Measurements from ENCODE around the gene EPB42. TPM values are rescaled to one million over a fixed set of nuclear protein-coding genes. Genes with fewer than 3 reads are reported as not detected.
A peak's percentile ranks its signal among the peaks of the same experiment; 100 is the strongest.

EPB42 gene
- total and polyA plus RNA-seq, 9 donors, result 0.43 to 2.5 (median 0.66) TPM; not detected in 6

GRCh38 chr15:43187544-43188155 lies 33.2 kb downstream of the EPB42 start:
- Histone ChIP-seq H3K4me1 (ENCODE audit: insufficient read depth) (no peaks in the 10 kb centered on the region), H3K36me3 (no peaks in the 10 kb centered on the region), H3K27me3 (no peaks in the 10 kb centered on the region), H3K27ac (no peak overlapping the region), H3K9me3 (no peaks in the 10 kb centered on the region), H3K4me3 (no peak overlapping the region)
- no peak for DNase-seq
- 66 to 70% (median 68%) methylated on average over 2 of the region's 2 CpGs for WGBS, 3 donors
- TF ChIP-seq CTCF (IDR thresholded peaks at IDR 0.05), result no peak
- no peak for TF ChIP-seq EP300 (IDR thresholded peaks at IDR 0.05)
- TF ChIP-seq POLR2A (IDR thresholded peaks at IDR 0.05), result no peak
- intact Hi-C loops (cut with DNase I), result no loop called here

DNA sequence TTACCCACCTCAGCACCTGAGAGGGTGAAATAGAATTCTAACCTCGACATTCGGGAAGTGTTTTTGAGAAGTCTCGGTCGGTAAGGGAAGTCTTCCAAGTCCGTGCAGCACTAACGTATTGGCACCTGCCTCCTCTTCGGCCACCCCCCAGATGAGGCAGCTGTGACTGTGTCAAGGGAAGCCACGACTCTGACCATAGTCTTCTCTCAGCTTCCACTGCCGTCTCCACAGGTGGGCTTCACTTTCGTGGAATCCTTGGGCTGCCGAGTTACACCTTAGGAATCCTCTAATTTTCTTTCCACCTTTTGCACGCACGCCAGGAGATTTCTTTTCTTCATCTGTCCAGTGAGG lies 34.8 kb downstream of the EPB42 start:
- Histone ChIP-seq H3K27ac (peak overlapping the region in 1 of 2 donors; percentile 69), H3K9me3 (no peaks in the 10 kb centered on the region), H3K4me3 (peak overlapping the region; percentile 91), H3K27me3 (no peaks in the 10 kb centered on the region), H3K36me3 (no peaks in the 10 kb centered on the region), H3K4me1 (ENCODE audit: insufficient read depth) (no peaks in the 10 kb centered on the region)
- 3 to 5% (median 3%) methylated on average over 13 of the region's 13 CpGs for WGBS, 3 donors
- intact Hi-C loops (cut with DNase I), result no loop called here
- TF ChIP-seq POLR2A (IDR thresholded peaks at IDR 0.05) (no peak), CTCF (IDR thresholded peaks at IDR 0.05) (no peak), EP300 (IDR thresholded peaks at IDR 0.05) (no peak)
- DNase-seq, result no peak

GRCh38 chr15:43185157-43186002 lies 35.4 kb downstream of the EPB42 start, which contains the start of gene CCNDBP1:
Gene CCNDBP1 (plus strand): TSS chr15:43185403. CDS start chr15:43185499, 96 bp downstream.
- Histone ChIP-seq H3K4me3 (peak within 1 kb of the TSS; percentile 91), H3K9me3 (no peaks in the 10 kb centered on the region), H3K27ac (peak within 1 kb of the TSS; percentile 58 to 69), H3K36me3 (no peaks in the 10 kb centered on the region), H3K4me1 (ENCODE audit: insufficient read depth) (no peaks in the 10 kb centered on the region), H3K27me3 (no peaks in the 10 kb centered on the region)
- peak; percentile 79 to 89 (median 84) for DNase-seq
- 2 to 3% (median 2%) methylated on average over 48 to 69 of the region's 69 CpGs for WGBS, 3 donors
- intact Hi-C loops (cut with DNase I), result no loop called here
- peak; percentile 22 for TF ChIP-seq POLR2A (IDR thresholded peaks at IDR 0.05)
- TF ChIP-seq EP300 (IDR thresholded peaks at IDR 0.05), result no peak

DNA sequence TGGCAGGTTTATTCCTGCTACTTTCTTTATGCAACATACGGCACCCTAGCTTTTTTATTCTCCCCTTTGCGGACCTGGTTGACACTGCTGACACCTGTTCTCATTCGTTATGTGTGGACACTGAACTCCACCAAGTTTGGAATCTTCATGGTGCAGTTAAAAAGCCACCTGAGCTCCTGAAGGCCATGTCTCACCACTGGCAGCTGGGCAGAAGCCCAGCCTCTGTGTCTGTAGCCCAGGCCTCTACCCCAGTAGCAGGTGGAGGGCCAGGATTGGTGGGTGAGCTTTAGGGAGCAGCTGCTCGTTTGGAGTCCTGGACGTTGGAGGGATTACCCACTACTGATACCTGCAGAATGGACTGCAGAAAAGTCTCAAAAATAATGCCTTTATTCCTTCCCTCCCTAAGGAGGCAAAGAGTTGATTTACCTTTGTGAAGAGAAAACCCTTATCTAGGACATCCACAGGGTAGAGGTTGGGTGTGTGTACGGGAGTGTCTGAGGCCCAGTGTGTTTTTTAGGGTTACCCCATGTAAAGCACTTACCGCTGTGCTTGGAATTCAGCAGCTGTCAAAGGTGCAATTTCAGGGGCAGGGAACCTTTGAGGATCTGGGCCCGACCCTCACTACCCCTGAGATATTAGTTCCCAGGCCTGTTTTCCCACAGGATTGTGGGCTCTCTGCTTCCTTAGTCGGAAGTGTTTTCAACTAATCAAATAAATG lies 36.3 kb downstream of the EPB42 start:
- no peak for DNase-seq
- WGBS, 3 donors, result 79 to 84% (median 84%) methylated on average over 9 of the region's 9 CpGs
- no peaks in the 10 kb centered on the region for H3K27me3 ChIP-seq
- intact Hi-C loops (cut with DNase I), result no loop called here
- TF ChIP-seq EP300 (IDR thresholded peaks at IDR 0.05) (no peak), POLR2A (IDR thresholded peaks at IDR 0.05) (no peak), CTCF (IDR thresholded peaks at IDR 0.05) (no peak)
- no peak overlapping the region for H3K4me3 ChIP-seq
- no peaks in the 10 kb centered on the region for H3K36me3 ChIP-seq
- peak overlapping the region in 1 of 2 donors; percentile 69 for H3K27ac ChIP-seq
- H3K9me3 ChIP-seq, result no peaks in the 10 kb centered on the region
- H3K4me1 ChIP-seq (ENCODE audit: insufficient read depth), result no peaks in the 10 kb centered on the region
